NCI-H146 treated with DMSO at 0.1 percent for 48 hours (cell line): ENCODE results near the gene UMODL1.

Experiments
- DNase-seq: peaks from one replicate; lab custom pipeline; 2025; ENCODE audit not compliant: unreplicated experiment; lab: John Stamatoyannopoulos, UW

UMODL1 gene, protein sequence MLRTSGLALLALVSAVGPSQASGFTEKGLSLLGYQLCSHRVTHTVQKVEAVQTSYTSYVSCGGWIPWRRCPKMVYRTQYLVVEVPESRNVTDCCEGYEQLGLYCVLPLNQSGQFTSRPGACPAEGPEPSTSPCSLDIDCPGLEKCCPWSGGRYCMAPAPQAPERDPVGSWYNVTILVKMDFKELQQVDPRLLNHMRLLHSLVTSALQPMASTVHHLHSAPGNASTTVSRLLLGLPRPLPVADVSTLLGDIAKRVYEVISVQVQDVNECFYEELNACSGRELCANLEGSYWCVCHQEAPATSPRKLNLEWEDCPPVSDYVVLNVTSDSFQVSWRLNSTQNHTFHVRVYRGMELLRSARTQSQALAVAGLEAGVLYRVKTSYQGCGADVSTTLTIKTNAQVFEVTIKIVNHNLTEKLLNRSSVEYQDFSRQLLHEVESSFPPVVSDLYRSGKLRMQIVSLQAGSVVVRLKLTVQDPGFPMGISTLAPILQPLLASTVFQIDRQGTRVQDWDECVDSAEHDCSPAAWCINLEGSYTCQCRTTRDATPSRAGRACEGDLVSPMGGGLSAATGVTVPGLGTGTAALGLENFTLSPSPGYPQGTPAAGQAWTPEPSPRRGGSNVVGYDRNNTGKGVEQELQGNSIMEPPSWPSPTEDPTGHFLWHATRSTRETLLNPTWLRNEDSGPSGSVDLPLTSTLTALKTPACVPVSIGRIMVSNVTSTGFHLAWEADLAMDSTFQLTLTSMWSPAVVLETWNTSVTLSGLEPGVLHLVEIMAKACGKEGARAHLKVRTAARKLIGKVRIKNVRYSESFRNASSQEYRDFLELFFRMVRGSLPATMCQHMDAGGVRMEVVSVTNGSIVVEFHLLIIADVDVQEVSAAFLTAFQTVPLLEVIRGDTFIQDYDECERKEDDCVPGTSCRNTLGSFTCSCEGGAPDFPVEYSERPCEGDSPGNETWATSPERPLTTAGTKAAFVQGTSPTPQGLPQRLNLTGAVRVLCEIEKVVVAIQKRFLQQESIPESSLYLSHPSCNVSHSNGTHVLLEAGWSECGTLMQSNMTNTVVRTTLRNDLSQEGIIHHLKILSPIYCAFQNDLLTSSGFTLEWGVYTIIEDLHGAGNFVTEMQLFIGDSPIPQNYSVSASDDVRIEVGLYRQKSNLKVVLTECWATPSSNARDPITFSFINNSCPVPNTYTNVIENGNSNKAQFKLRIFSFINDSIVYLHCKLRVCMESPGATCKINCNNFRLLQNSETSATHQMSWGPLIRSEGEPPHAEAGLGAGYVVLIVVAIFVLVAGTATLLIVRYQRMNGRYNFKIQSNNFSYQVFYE

DNA sequence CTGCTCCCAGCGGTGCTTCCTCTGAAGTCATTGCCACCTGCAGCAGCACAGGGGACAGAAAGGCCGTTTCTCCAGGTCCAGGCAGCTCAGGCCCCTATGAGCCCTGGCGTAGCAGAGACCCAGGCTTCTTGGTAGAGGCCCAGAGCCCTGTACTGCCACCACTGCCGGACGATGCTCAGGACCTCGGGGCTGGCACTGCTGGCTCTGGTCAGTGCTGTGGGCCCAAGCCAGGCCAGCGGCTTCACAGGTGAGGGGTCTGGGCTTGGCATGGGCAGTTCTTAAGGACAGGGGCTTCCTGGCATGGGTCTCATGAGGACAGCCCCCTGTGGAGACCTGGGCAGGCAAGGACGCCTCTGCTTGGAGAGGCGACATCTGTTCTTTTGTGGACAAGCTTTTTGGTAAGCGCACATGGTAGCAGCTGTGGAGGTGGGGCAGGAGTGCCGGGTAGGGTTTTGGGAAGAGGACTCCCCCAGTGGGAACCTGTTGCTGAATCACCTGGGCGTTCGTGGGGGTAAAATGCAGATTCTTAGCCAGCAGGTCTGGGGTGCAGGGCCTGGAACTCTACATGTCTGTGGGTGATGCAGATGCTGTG lies at the start of gene UMODL1:
Gene UMODL1 (plus strand): TSS at position 172 of the 592 bp plus-strand sequence. CDS start 0 bp downstream, at position 172.
- no peak for DNase-seq

- peak; percentile 54 for DNase-seq
These were observed 49.6 kb upstream of the UMODL1 start for GRCh38 chr21:42021371-42022090.

- DNase-seq: no peak
These were observed 49.1 kb upstream of the UMODL1 start for GRCh38 chr21:42022091-42022430.

DNA sequence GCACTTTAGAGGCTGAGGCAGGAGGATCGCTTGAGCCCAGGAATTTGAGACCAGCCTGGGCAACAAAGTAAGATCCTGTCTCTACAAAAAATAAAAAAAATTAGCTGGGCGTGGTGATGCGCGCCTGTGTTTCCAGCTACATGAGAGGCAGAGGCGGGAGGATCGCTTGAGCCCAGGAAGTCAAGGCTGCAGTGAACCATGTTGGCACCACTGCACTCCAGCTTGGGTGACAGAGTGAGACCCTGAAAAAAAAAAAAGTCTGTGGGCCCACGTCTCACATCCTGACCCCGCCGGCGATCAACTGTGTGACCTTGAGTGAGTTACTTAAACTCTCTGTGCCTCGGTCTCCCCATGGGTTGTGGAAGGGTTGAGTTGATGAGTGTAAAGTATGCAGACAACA lies 48.2 kb upstream of the UMODL1 start:
- DNase-seq: no peak

GRCh38 chr21:42025376-42026081 lies 45.6 kb upstream of the UMODL1 start:
- DNase-seq: no peak

DNA sequence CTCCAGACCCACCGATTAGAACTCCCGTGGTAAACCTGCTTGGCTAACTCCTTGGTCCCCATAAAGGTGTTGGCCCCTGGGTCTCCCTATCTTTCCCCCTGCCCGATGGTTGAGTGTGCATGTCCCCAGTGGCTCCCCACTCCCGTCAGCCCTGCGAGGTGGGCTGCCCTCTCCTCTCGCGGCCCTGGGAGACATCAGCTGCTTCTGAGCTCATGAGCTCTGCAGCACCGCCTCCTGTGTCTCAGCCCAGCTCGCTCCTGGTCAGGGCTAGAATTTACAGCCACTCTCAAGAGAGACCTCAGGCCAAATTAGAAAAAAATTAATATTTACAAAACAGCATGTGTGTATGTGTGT lies 45.1 kb upstream of the UMODL1 start:
- no peak for DNase-seq

- DNase-seq: no peak
These were observed 43.9 kb upstream of the UMODL1 start for GRCh38 chr21:42027085-42027821.

DNA sequence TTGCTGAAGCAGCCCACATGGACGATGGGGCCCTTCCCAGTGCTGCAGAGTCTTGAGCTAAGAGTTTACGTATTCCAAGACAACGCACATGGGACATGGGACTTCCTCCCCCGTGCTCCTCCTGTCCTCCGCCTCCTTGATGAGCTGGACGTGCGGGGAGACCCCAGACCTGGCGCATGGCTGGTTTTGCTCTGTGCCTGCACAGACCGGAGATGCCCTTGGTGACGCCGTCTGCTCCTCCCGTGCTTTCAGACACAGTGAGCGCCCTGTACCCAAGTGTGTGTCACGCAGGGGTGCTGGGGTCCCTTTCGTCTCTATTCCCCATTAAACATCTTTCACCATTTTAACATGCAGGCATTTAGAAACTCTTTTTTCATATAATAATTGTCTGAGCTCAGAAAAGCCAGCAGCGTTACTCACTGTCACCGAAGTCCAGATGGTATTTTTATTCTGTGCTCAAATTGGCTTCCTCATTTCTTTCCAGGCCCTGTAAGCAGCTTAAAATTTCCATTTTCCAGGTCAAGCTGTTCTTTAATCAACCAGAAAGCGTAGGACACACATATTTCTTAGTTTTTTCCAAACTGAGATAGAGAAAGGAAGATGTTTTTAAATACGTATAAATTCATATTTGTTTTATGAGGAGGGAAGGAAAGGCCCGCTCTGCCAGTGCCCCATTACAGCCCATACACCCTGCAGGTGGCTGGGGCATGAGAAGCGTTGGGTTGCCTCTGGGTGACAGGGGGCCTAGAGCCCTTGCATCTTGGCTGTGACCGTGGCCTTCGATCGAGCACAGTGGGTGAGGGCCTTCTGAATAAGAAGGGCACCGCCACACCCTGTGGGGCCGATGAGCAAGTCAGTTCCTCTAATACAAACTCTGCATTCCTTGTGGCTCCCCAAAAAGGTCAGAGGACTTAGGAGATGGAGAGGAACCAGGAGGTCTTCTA lies 43.0 kb upstream of the UMODL1 start:
- DNase-seq: no peak

DNA sequence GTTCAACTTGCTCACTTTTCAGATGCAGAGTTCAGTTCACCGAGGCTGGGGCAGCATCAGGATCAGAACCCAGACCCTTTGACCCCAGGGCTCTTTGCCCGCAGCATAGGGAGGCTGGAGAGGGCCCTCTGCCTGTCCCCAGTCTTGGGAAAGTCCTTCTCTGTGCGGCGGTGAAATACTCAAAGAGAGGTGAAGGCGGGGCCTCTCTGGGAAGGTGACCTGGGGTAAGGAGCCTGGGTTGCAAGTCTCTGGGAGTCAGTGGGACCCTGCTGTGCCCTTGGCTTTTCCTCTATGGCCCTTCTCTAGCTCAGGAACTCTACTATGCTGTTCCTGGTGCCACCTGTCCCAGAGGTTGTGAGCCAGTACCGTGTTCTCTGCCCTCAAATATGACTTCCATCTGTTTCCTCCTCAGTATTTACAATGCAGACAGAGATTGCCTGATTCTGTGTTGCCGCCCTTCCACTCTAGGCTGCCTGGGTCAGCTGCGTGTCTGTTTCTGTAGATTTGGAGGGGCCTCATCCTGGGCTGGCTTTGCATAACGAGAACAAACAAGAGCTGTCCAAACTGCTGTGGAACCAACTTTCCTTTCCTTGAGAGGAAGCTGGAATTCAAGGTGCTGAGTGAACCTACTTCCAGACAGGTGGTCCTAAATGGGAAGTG lies 42.2 kb upstream of the UMODL1 start:
- DNase-seq: no peak

DNA sequence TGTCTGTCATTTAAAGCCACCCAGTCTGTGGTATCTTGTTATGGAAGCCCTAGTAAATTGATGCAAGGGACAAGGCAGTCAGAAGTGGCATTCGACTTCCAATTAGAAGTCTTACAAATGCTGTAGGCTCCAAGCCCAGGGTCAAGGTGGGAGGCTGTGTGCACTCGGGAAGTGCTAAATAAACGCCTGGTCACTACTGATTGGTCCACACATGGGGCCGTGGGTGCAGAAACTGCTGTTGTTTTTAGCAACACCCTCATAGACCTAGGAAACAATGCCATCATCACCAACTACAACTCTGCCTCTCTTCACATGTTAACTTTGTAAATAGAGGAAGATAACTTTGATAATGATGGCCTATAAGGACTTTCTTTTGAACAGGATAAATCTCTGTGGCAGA lies 40.8 kb upstream of the UMODL1 start:
- DNase-seq: no peak

GRCh38 chr21:42031241-42031640 lies 39.9 kb upstream of the UMODL1 start:
- DNase-seq: no peak

- no peak for DNase-seq
These were observed 39.3 kb upstream of the UMODL1 start for GRCh38 chr21:42031816-42032215.

DNA sequence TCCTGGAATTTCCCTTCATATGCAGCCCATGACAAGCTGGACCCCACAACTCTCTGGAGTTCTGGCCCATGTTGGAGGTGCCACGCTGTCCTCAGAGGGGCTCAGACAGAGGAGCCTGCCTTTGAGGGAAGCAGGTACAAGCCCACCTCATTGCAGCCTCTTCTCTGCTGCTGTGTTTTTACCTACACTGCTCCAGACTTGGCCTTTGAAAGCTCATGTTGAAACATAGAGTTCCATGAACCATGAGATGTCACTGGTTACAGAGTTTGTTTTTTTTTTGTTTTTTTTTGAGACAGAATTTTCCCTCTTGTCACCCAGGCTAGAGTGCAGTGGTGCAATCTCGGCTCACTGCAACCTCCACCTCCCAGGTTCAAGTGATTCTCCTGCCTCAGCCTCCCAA lies 38.9 kb upstream of the UMODL1 start:
- no peak for DNase-seq

GRCh38 chr21:42032968-42033367 lies 38.1 kb upstream of the UMODL1 start:
- no peak for DNase-seq

DNA sequence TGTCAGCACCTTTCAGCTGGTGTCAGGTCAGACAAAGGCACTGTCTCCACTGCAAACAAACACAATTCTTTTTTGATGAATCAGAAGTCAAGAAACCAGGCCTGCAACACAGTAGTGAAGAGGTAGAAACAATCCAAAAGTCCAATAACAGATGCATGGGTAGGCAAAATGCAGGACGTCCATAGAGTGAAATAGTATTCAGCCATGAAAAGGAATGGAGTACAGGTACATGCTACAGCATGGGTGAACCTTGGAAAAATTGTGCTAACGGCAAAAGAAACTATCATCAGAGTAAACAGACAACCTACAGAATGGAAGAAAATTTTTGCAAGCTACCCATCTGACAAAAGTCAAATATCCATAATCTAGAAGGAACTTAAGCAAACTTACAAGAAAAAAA lies 34.8 kb upstream of the UMODL1 start:
- DNase-seq: no peak

GRCh38 chr21:42037516-42037915 lies 33.6 kb upstream of the UMODL1 start:
- no peak for DNase-seq

GRCh38 chr21:42037943-42038342 lies 33.2 kb upstream of the UMODL1 start:
- DNase-seq: no peak
